ENCODE results near the gene KCNN4. TPM values are rescaled to one million over a fixed set of nuclear protein-coding genes. Genes with fewer than 3 reads are reported as not detected.

The KCNN4 gene
- polyA plus RNA-seq, 1 donor from 2014 or later = not detected

- TF ChIP-seq RAD21 (conservative IDR thresholded peaks at IDR 0.05) = no peak
- TF ChIP-seq MXI1 (conservative IDR thresholded peaks at IDR 0.05; ENCODE audit: poor library complexity, severe bottlenecking) = no peak
- Histone ChIP-seq H3K27me3 (ENCODE audit: insufficient read depth, low read depth, low read length) (peaks cover 6% of the 10 kb centered on the region), H3K4me2 (ENCODE audit: low read length) (no peak overlapping the region), H3K79me2 (replicated peaks; ENCODE audit: insufficient read depth, low read length) (no peaks in the 10 kb centered on the region), H2AFZ (ENCODE audit: low read depth, low read length) (no peak overlapping the region), H3K4me3 (ENCODE audit: low read length) (no peak overlapping the region), H3K9ac (ENCODE audit: low read length) (no peak overlapping the region), H3K9me2 (ENCODE audit: insufficient read depth, low read length) (no peaks in the 10 kb centered on the region), H3F3A (ENCODE audit: insufficient read depth, low read length, poor library complexity, severe bottlenecking) (no peaks in the 10 kb centered on the region), H3K9me3 (ENCODE audit: low read length) (no peaks in the 10 kb centered on the region), H4K20me1 (ENCODE audit: insufficient read depth) (no peaks in the 10 kb centered on the region), H3K27ac (ENCODE audit: low read length) (no peak overlapping the region), H3K36me3 (ENCODE audit: insufficient read depth, low read length) (no peaks in the 10 kb centered on the region)
Observed at GRCh38 chr19:43786665-43787064, 5.9 kb upstream of the KCNN4 start.

DNA sequence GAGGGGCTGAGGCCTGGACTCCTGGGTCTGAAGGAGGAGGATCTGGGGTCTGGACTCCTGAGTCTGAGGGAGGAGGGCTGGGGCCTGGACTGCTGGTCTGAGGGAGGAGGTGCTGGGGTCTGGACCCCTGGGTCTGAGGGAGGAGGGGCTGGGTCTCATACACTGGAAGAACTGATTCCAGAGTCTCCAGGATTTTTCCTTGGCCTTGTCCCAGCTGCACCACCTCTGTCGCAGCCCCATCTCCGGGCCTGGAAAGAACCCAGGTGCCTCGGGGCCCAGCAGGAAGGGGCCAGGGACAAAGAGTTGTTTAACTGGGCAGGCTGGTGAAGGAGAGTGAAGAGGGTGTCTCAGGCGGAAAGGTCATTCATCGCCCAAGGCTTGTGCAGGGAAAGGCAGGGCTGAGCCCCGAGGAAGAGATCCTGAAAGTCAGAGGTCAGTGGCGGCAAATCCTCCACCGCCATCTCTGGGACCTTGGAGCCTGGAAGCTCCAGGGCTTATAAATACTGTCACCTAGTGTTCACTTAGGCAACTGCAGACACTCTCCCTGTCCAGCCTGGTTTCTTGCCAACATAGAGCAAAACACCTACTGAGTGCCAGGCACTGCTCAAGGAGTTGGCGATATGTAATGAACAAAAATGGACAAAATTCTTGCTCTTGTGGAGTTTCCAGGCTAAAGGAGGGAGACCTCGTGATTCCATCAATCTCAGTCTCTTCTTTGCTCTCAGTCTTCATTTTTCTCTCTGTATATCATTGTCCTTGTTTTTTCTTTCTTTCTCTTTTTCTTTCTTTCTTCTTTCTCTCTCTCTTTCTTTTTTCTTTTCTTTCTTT lies 4.4 kb upstream of the KCNN4 start:
- Histone ChIP-seq H3K9me2 (ENCODE audit: insufficient read depth, low read length) (no peaks in the 10 kb centered on the region), H3K9me3 (ENCODE audit: low read length) (no peaks in the 10 kb centered on the region), H3K27ac (ENCODE audit: low read length) (no peak overlapping the region), H3F3A (ENCODE audit: insufficient read depth, low read length, poor library complexity, severe bottlenecking) (no peaks in the 10 kb centered on the region), H3K79me2 (replicated peaks; ENCODE audit: insufficient read depth, low read length) (no peaks in the 10 kb centered on the region), H3K36me3 (ENCODE audit: insufficient read depth, low read length) (no peaks in the 10 kb centered on the region), H3K9ac (ENCODE audit: low read length) (no peak overlapping the region), H3K27me3 (ENCODE audit: insufficient read depth, low read depth, low read length) (peaks cover 6% of the 10 kb centered on the region), H4K20me1 (ENCODE audit: insufficient read depth) (no peaks in the 10 kb centered on the region), H3K4me3 (ENCODE audit: low read length) (no peak overlapping the region), H2AFZ (ENCODE audit: low read depth, low read length) (no peak overlapping the region), H3K4me2 (ENCODE audit: low read length) (no peak overlapping the region)
- TF ChIP-seq RAD21 (conservative IDR thresholded peaks at IDR 0.05) (peak; percentile 89), SMC3 (conservative IDR thresholded peaks at IDR 0.05; ENCODE audit: poor library complexity) (peak; percentile 81), EZH2 (IDR thresholded peaks at IDR 0.05; ENCODE audit: borderline replicate concordance, insufficient read depth, low read length, poor library complexity, severe bottlenecking) (no peak), EP300 (conservative IDR thresholded peaks at IDR 0.05; ENCODE audit: poor library complexity, severe bottlenecking) (no peak), CTCF (IDR thresholded peaks at IDR 0.05; ENCODE audit: poor library complexity, severe bottlenecking) (peak; percentile 92), TAF1 (IDR thresholded peaks at IDR 0.05; ENCODE audit: low read depth) (no peak), POLR2AphosphoS5 (IDR thresholded peaks at IDR 0.05) (no peak), MXI1 (conservative IDR thresholded peaks at IDR 0.05; ENCODE audit: poor library complexity, severe bottlenecking) (no peak)
- TF ChIP-seq, protein P1, sequence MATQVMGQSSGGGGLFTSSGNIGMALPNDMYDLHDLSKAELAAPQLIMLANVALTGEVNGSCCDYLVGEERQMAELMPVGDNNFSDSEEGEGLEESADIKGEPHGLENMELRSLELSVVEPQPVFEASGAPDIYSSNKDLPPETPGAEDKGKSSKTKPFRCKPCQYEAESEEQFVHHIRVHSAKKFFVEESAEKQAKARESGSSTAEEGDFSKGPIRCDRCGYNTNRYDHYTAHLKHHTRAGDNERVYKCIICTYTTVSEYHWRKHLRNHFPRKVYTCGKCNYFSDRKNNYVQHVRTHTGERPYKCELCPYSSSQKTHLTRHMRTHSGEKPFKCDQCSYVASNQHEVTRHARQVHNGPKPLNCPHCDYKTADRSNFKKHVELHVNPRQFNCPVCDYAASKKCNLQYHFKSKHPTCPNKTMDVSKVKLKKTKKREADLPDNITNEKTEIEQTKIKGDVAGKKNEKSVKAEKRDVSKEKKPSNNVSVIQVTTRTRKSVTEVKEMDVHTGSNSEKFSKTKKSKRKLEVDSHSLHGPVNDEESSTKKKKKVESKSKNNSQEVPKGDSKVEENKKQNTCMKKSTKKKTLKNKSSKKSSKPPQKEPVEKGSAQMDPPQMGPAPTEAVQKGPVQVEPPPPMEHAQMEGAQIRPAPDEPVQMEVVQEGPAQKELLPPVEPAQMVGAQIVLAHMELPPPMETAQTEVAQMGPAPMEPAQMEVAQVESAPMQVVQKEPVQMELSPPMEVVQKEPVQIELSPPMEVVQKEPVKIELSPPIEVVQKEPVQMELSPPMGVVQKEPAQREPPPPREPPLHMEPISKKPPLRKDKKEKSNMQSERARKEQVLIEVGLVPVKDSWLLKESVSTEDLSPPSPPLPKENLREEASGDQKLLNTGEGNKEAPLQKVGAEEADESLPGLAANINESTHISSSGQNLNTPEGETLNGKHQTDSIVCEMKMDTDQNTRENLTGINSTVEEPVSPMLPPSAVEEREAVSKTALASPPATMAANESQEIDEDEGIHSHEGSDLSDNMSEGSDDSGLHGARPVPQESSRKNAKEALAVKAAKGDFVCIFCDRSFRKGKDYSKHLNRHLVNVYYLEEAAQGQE (IDR thresholded peaks at IDR 0.05; ENCODE audit: borderline replicate concordance) = no peak

Measured in neural cell (in vitro differentiated cells).